Inflammatory macrophage (primary cell): ENCODE data around the gene CRTAC1.

Experiments used
- DNase-seq, 2 donors: peaks; one replicate each; pipeline ENCODE4 v3.0.0-alpha.2; 2020 to 2022

CRTAC1 gene

GRCh38 chr10:97836446-97836845 lies 194.0 kb downstream of the CRTAC1 start:
- peak; percentile 56 to 75 for DNase-seq

- DNase-seq = no peak
Observed at GRCh38 chr10:97831259-97831658, 199.2 kb downstream of the CRTAC1 start.

GRCh38 chr10:97830064-97830463 lies 200.4 kb downstream of the CRTAC1 start:
- DNase-seq = no peak

DNA sequence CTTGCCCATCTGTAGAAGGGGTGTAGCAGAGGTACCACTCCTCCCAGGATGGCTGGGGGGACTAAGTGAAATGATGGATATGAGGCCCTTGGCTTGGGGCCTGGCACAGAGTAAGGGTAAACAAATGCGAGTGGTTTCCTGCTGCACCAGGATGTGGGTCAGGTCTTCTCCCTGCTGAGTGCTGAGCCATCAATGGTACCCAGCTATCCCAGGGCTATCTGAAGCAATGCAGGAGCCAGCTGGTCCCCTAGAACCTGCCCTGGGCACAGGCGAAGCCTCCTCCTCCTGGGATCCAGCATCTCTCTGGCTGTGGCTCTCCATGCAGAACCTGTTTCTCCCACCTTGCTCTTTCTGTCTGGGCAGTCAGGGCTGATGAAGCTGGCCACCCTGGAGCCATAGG lies 201.7 kb downstream of the CRTAC1 start:
- no peak for DNase-seq

DNA sequence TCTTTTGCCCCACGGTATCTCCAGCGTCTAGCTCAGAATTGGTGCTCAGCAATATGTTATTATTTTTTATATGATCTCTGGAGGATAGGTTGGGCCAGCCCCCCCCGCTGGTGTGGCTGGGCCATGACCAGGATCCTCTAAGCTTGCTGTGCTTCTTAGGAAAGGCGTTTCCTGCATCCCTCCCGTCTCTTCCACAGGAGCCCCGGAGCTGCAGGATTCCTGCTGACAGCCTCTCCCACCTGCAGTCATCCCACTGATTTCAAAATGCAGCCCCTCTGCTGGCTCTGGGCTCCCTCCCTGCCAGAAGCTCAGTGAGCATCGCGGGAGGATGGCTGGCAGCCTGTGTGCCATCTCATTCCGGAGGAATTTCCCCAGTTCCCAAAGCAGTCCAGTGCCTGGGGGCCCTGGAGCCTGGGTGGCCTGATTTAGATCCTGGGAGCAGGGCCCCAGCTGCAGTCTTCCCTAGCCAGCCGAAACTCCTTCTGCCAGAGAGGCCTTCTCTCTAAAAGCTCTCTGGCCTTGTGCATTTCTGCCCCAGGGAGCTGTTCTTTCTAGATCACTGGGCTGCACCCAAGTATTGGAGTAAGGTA lies 202.6 kb downstream of the CRTAC1 start:
- no peak for DNase-seq

DNA sequence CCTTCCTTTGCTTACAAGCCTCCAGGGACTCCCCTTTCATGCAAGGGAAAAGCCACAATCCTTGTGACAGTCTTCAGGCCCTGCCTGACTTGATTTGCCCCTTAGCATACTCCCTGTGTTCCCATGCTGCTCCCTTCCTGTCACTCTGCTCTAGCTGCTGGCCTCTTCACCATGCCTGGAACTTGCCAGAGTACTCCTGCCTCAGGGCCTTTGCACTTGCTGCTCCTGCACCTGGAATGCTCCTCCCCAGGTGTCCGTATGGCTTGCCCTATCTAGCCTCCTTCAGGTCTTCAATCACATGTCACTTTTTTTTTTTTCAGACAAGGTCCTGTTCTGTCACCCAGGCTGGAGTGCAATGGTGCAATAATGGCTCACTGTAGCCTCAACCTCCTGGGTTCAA lies 203.5 kb downstream of the CRTAC1 start:
- no peak for DNase-seq

DNA sequence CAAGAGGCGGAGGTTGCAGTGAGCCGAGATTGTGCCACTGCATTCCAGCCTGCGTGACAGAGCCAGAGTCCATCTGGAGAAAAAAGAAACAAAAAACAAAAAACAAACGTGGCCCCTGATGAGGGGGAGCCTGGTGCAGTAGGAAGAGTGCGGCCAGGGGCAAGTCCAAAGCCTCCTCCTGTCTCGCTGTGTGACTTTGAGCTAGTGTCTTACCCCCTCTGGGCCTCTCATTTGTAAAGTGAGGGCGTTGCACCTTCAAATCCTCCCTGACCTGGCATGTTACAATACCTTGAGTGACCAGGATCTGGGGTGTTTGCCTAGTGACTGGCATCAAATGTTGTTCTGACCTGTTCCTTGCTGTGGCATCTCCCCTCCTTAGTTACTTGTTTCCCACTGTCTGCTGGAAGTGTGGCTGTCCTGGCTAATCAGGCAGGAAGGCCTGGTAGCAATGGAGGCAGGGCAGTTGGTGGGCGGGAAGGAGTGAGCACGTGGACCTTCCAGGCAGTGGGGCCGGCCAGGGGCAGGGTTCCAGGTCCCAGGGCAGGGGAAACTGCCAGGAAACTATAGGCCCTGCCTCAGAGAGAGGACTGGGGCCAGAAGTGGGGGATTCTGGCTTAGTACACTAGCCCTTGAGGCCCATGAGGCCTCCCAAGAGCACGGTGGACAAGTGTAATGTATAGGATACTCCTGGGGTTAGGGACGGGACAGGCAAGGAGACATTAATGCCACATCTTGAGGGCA lies 205.2 kb downstream of the CRTAC1 start:
- DNase-seq = no peak

- DNase-seq = no peak
Observed at GRCh38 chr10:97823734-97824133, 206.7 kb downstream of the CRTAC1 start.

DNA sequence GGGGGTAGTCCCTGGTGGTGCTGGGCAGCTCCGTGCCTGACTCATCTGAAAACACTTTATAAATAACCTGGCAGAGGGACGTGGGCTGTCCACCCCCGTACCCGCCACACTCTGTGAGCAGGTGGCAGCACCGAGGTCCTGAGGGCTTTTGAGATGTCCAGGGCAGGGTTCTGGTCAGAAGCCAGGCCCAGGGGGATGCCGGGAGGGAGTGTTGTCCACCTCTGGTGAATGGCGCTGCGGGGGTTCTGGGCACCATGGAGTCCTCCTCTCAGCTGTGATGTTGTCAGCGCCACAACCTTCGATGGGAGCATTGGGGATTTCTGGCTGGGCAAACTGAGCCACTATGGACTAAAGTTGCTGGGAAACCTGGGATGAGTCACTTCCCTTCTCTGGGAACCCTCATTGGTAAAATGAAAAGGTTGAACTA lies 208.1 kb downstream of the CRTAC1 start:
- no peak for DNase-seq

DNA sequence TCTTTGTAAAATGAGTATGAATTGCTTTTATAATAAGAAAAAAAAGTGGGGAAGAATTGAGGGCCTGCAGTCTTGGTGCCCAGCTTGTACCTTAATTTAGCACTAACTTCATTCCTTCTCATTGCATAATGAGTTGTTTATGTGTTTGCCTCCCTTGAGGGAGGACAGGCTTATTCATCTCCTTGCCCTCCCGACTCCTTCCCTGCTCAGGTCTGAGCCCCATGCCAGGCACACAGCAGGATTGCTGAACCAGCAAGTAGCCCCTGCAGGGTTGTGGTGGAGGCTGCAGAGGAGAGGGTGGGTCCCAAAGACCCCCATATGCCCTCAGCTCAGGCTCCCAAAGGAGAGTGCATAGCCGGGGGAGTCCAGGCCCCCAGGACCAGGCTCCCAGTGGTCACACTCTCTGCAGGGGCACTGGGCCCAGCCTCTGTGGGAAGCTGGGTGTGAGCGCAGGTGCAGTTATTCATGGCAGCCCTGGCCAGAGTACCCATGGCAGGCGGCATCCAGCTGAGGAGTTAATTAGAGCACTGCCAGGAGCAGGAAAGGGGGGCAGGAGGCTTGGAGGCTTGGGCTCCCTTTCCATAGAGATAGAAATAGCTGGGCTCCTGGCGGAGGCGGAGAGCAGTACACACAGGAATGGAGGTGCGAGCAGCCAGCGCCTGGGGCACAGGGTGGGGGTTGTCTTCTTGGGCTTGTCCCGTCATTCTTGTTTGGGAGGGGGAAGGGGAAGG lies 208.9 kb downstream of the CRTAC1 start:
- DNase-seq = no peak

DNA sequence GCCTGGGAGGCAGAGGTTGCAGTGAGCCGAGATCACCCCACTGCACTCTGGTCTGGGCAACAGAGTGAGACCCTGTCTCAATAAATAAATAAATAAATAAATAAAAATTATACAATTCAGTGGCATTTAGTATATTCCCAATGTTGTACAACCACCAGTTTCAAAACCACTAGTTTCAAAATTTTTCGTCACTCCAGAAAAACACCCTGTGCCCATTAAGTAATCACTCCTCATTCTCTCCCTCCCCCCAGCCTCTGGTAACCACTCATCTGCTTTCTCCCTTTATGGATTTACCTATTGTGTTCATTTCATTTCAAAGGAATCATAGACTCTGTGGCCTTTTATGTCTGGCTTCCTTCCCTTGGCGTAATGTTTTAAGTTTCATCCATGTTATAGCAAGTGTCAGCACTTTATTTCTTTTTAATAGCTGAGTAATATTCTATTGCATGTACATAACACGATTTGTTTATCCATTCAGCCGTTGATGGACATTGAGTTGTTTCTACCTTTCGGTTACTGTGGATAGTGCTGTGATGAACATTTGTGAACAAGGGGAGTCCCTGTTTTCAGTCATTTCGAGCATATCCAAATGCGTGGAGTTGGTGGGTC lies 210.2 kb downstream of the CRTAC1 start:
- peak; percentile 6 to 13 for DNase-seq

- no peak for DNase-seq
Observed at GRCh38 chr10:97818572-97818971, 211.8 kb downstream of the CRTAC1 start.

- DNase-seq = no peak
Observed at GRCh38 chr10:97816609-97817008, 213.8 kb downstream of the CRTAC1 start.
